ENCODE measurements around the gene CST7. TPM values are rescaled to one million over a fixed set of nuclear protein-coding genes. Genes with fewer than 3 reads are reported as not detected.

CST7 gene
- total RNA-seq, 1 experiment from 2014 or later: not detected

DNA sequence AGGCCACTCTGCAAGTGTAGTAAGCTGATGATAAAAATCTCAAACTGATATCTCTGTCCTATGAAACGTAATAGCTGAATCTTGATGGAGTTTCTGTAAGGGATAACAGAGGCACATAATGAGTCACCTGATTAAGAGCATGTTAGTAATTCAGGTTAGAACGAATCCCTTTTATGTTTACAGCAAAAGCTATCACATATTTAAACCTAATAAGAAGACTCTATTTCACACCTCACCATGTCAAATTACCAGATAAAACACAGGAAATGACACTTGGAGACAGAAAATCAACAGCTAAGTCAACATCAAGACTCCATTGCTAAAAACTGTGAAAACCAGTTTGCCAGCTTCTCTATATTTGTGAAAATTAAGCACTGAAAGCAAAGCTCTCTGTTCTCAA lies 11.8 kb downstream of the CST7 start:
- Histone ChIP-seq H3T11ph (ENCODE audit: low read length) (no peak overlapping the region), H3K79me1 (ENCODE audit: insufficient read depth, low read depth, low read length, poor library complexity, severe bottlenecking) (no peaks in the 10 kb centered on the region), H2BK20ac (ENCODE audit: low read depth, low read length, poor library complexity, severe bottlenecking) (no peak overlapping the region), H3K18ac (ENCODE audit: insufficient read length, low read depth, low read length) (no peak overlapping the region), H4K20me1 (ENCODE audit: control insufficient read depth, insufficient read depth, insufficient read length) (no peaks in the 10 kb centered on the region), H2AFZ (ENCODE audit: low read length) (no peak overlapping the region), H3K14ac (ENCODE audit: insufficient read depth, low read length) (no peak overlapping the region), H2BK5ac (ENCODE audit: insufficient read length, low read length) (no peak overlapping the region), H3K27me3 (ENCODE audit: insufficient read depth, low read length) (no peaks in the 10 kb centered on the region), H2AK5ac (ENCODE audit: insufficient read length, low read length) (no peak overlapping the region), H3K79me2 (ENCODE audit: insufficient read depth, low read length) (no peaks in the 10 kb centered on the region), H3K23ac (ENCODE audit: insufficient read length, low read depth, low read length) (no peak overlapping the region), H3K9ac (ENCODE audit: extremely low read depth, insufficient read length, low read length) (no peak overlapping the region), H2BK12ac (ENCODE audit: insufficient read length, low read depth, low read length) (no peak overlapping the region), H4K8ac (replicated peaks; ENCODE audit: insufficient read length, low read depth, low read length) (no peak overlapping the region), H3K4me1 (ENCODE audit: insufficient read depth, low read length) (no peaks in the 10 kb centered on the region), H3K27ac (ENCODE audit: insufficient read length, low read depth, low read length) (no peak overlapping the region), H3K23me2 (ENCODE audit: insufficient read length, low read depth, low read length, poor library complexity, severe bottlenecking) (no peaks in the 10 kb centered on the region), H3K56ac (ENCODE audit: insufficient read length, low read depth, low read length) (no peak overlapping the region), H2BK15ac (ENCODE audit: low read depth, low read length) (no peak overlapping the region), H3K4me2 (ENCODE audit: insufficient read depth, insufficient read length, low read length) (no peak overlapping the region), H2BK120ac (ENCODE audit: low read depth, low read length, poor library complexity, severe bottlenecking) (no peak overlapping the region), H4K5ac (ENCODE audit: insufficient read length, low read depth, low read length) (no peak overlapping the region), H3K9me3 (ENCODE audit: control insufficient read depth, low read depth, low read length) (no peaks in the 10 kb centered on the region), H4K91ac (ENCODE audit: insufficient read length, low read depth, low read length) (no peak overlapping the region), H3K4ac (ENCODE audit: low read depth, low read length) (no peak overlapping the region)
- Mint-ChIP-seq H3K27me3 (ENCODE audit: low read depth) (no peaks in the 10 kb centered on the region), H3K27ac (no peak overlapping the region), H3K9me3 (no peaks in the 10 kb centered on the region; a peak in 1 of 5 replicates), H3K36me3 (ENCODE audit: insufficient read depth in 1 of 3, low read depth in 3 of 3) (peaks cover 16 to 47% (median 27%) of the 10 kb centered on the region in 3 experiments; a peak in 6 of 7 replicates), H3K4me1 (no peaks in the 10 kb centered on the region), H3K4me3 (no peak overlapping the region)
- WGBS (ENCODE audit: extremely low coverage, insufficient read length, low lambda C conversion rate): no CpG with 5 or more reads among the region's 2 CpGs
- TF ChIP-seq, protein P1, sequence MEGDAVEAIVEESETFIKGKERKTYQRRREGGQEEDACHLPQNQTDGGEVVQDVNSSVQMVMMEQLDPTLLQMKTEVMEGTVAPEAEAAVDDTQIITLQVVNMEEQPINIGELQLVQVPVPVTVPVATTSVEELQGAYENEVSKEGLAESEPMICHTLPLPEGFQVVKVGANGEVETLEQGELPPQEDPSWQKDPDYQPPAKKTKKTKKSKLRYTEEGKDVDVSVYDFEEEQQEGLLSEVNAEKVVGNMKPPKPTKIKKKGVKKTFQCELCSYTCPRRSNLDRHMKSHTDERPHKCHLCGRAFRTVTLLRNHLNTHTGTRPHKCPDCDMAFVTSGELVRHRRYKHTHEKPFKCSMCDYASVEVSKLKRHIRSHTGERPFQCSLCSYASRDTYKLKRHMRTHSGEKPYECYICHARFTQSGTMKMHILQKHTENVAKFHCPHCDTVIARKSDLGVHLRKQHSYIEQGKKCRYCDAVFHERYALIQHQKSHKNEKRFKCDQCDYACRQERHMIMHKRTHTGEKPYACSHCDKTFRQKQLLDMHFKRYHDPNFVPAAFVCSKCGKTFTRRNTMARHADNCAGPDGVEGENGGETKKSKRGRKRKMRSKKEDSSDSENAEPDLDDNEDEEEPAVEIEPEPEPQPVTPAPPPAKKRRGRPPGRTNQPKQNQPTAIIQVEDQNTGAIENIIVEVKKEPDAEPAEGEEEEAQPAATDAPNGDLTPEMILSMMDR (conservative IDR thresholded peaks at IDR 0.05): no peak
- no peak for DNase-seq
